Stimulated activated CD4-positive, alpha-beta T cell treated with anti-CD3 and anti-CD28 coated beads, Interleukin-1b, Interleukin-23, amount 100 ng/mL, for 4 hours (primary cell): Measurements from ENCODE around the gene HLA-G.

Experiments used
- DNase-seq, 2 donors: peaks; one replicate each; pipeline ENCODE4 v3.0.0-alpha.2; 2020; ENCODE audit warnings: low read depth in 2 of 2

The HLA-G gene

DNA sequence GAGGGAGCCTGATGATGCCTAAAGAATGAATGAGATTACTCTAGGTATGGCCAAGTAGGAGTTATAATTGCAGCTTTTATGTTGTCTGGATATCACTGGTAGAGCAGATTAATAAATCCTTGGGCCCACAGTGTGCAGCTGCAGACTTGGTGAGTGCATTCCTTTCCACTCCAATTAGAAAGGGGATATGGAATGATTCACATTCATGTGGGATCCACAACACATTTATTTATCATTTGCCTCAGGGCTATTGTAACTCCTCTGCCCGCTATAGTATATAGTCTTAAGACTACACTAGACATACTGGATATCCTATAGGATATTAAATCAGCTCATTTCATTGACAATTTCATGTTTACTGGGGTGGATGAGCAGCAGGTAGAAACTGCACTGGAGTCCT lies 11.6 kb upstream of the HLA-G start:
- no peak for DNase-seq

DNA sequence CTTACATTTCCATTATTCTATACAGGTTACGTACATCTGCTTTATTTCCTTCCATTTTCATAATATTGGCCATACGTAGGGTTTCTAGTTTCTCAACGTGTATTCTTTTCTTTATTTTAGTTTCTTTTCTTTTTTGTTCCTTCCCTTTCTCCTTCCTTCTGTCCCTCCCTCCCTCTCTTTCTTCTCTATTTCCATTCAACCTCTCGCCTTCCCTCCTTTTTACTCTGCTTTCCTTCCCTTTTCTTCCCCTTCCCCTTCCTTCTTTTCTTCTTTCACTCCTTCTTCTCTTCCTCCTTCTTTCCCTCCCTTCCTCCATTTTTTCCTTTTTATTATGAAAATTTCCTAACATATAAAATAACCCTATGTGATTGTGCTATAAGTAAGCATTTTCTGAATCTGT lies 8.7 kb upstream of the HLA-G start:
- DNase-seq: no peak

DNA sequence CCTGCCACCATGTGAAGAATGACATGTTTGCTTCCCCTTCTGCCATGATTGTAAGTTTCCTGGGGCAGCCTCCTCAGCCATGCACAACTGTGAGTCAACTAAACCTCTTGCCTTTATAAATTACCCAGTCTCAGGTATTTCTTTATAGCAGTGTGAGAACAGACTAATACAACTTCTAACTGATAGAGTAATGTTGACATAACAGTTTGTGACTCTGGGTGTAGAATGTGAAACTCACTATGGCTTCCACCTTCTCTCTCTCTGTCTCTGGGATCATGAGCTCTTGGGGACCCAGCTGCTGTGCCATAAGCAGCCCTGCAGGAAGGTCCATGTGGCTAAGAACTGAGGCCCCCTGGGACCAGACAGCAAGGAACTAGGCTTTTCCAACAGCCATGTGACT lies 3.5 kb upstream of the HLA-G start:
- no peak for DNase-seq

- DNase-seq: no peak
Observed at GRCh38 chr6:29825848-29826247, 1.8 kb upstream of the HLA-G start.

GRCh38 chr6:29826271-29826670 lies 1.4 kb upstream of the HLA-G start:
- no peak for DNase-seq

DNA sequence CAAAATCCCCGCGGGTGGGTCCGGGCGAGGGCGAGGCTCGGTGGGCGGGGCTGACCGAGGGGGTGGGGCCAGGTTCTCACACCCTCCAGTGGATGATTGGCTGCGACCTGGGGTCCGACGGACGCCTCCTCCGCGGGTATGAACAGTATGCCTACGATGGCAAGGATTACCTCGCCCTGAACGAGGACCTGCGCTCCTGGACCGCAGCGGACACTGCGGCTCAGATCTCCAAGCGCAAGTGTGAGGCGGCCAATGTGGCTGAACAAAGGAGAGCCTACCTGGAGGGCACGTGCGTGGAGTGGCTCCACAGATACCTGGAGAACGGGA lies 809 bp downstream of the HLA-G start:
- no peak for DNase-seq

- no peak for DNase-seq
Observed at GRCh38 chr6:29829766-29830165, 2.1 kb downstream of the HLA-G start.

DNA sequence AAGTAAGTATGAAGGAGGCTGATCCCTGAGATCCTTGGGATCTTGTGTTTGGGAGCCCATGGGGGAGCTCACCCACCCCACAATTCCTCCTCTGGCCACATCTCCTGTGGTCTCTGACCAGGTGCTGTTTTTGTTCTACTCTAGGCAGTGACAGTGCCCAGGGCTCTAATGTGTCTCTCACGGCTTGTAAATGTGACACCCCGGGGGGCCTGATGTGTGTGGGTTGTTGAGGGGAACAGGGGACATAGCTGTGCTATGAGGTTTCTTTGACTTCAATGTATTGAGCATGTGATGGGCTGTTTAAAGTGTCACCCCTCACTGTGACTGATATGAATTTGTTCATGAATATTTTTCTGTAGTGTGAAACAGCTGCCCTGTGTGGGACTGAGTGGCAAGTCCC lies 2.8 kb downstream of the HLA-G start:
- no peak for DNase-seq

- no peak for DNase-seq
Observed at GRCh38 chr6:29831776-29832175, 4.2 kb downstream of the HLA-G start.

DNA sequence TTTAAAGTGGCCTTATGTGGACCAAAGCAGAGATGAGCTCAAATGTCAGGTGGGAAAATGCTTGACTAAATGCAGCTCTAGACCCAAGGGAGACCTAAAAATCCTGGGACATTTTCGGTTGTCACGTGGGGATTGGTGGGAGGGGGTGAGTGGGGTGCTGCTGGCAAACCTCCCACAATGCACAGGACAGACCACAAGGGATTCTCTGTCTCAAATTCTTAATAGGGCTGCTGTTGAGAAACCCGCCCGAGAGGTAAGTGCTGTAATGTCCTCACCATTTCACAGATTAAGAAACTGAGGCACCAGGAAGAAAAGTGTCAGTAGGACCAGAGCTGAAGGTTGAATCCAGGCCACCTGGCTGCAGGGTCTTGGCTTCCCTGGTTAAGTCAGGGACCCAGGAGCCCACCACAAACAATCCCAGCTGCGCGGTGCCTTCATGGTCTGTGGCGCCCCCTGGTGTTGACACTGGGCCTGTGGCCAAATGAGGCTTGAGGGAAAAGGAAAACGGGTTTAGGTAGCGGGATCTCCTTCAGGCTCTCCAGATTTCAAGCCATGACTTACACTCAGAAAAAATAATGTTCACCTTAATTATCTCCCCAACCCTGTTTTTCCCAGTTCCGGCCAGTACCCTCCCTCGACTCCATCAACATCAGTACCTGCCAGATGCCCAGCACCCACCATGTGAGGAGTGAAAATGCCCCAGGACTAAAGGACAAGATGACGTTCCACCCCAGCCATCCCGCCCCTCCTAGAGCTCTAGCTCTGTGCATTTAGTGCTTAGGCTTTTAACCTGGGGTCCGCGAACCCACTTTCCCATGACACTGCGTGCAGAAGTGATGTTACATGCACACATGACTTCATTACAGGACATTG lies 7.2 kb downstream of the HLA-G start:
- peak; percentile 46 to 50 for DNase-seq

DNA sequence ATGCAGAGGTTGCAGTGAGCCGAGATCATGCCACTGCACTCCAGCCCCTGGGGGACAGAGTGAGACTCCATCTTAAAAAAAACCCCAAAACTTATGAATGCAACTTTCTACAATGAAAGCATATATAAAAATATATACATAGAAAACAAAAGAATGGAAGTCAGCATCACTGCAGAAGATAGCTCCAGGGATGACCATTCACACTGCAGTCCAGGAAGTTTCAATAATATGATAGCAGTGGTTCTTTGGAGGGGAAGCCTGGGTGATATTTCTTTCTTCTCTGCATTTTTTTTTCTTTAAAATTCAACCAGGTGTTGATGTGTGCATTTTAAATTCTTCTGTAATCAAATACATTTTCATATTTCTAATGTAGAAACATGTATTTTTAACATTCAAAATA lies 12.3 kb downstream of the HLA-G start:
- DNase-seq: no peak

GRCh38 chr6:29841030-29841429 lies 13.4 kb downstream of the HLA-G start:
- no peak for DNase-seq

DNA sequence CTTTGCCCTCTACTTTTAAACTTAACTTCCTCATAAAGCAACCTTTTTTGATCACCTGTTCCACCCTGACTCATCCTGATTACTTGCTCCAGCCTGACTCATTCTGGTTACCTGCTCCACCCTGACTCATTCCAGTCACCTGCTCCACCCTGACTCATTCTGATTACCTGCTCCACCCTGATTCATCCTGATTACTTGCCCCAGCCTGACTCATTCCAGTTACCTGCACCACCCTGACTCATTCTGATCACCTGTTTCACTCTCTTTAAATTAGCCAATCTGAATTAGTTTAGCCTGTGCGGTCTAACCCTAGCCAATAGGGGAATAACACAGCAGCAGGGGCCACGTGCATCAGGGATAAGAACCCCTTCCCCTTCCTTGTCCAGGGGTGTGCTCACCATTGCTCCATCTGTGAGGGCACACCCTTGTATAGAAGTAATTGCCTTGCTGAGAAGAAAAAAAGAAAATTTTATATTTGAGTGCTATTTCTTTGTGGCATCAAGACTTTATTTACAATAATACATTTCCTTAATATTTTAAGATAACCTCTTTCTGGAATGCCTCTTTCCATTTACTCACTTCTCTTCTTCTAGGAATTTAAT lies 17.9 kb downstream of the HLA-G start:
- DNase-seq: peak in 1 of 2 donors; percentile 45

GRCh38 chr6:29847871-29848630 lies 20.4 kb downstream of the HLA-G start:
- peak; percentile 84 to 88 for DNase-seq

DNA sequence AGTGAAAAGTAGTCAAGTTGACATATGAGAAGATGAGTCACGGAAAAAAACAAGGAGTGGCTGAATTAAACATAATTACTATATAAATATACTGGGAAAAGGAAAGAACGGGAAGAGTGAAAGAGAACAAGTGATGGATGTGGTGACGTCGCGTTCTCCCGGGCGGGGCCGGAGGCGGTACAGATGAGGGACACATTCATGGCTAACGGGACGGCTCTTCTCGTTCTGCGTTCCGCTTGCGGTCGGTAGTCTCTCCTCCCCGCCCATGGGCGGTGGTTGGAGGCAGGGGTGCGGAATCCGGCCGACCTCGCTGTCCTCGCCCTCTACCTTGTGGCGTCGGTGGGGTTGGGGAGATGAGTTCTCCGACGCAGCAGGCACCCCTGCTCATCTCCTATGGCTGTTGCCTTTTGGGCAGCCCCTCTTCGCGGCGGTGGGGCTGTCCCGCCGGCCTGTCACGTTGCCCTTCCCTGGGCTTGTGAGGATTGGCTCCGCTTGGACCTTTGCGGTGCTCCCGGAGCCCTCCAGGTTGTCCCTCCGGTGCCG lies 22.5 kb downstream of the HLA-G start:
- DNase-seq: no peak

DNA sequence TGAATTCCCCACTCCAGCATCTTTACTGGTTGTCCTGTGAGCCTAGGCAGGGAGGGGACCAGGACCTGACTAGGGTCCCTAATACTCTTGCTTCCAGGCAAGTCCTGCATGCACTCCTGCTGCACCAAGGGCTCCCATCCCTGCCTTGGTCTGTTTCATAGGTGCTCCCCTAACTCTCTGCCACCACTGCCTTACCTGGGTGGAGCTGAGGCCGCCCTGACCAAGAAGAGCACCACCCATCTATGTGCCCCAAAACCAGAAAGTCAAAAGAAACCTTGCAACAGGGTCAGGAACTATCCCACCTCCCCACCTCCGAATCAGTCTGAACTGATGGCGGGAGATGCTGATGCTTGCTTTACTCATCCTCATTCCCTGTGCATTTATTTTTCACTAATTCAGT lies 23.6 kb downstream of the HLA-G start:
- no peak for DNase-seq

GRCh38 chr6:29853245-29853644 lies 25.6 kb downstream of the HLA-G start:
- DNase-seq: no peak

GRCh38 chr6:29858006-29858405 lies 30.4 kb downstream of the HLA-G start:
- no peak for DNase-seq

GRCh38 chr6:29861521-29862255 lies 34.1 kb downstream of the HLA-G start:
- no peak for DNase-seq

- no peak for DNase-seq
Observed at GRCh38 chr6:29864037-29864810, 36.6 kb downstream of the HLA-G start.

DNA sequence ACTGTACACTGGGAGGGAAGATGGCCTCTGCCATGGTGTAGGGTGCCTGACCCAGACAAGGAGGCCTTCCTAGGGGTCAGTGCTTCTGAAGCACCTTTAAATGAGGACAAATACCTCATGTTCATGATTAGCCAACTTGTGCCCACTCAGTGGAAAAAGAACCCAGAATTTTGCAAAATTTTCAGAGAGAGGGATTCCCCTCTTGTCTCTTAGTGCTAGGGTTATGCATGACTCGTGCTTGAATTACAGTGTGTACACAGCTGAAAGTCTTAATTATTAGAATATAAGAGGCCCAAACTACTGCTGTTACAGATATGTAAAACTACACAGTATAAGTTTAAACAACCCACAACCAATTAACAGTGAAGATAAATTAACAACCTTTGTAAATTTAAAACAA lies 38.0 kb downstream of the HLA-G start:
- no peak for DNase-seq
